ENCODE measurements around the gene PLPPR4.

PLPPR4 gene

DNA sequence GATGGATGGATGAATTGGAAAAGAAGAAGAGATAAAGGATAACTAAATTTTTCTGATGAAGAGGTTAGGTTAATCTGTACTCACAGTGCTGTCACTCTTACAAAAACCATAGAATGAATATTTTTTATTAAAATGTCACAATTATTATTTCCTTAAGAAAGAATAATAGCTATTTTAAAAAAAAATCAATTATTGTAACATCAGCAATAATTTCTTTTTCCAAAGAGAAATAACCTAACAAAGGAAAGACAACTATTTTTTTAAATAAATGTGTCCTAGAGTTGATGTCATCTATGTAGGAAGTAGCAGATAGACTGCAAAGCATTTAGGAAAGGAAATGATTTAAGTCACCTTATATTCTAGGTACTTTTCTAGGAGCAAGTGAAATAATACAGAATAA is 33.6 kb upstream of the PLPPR4 start:
- no peak for TF ChIP-seq SIN3A (IDR thresholded peaks at IDR 0.05; ENCODE audit: borderline replicate concordance, insufficient read depth, low read length)

DNA sequence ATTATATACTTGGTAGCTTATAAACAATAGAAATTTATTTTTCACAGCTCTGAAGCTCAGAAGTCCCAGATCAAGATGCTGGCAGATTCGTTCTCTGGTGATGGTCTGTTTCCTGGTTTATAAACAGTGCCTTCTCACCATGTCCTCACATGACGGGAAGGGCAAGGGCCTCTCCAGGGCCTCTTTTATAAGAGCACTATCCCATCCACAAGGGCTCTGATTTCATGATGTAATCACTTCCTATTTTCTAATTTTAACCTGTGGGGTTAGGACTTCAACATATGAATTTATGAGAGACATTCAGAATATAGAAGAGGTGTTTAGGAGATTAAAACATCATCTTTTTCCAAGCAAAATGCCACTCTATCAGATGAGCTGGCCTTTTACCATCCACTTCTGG is 32.1 kb upstream of the PLPPR4 start:
- TF ChIP-seq FOXP2 (optimal IDR thresholded peaks at IDR 0.05; ENCODE audit: borderline replicate concordance, extremely low read depth, extremely low read length, insufficient read depth) (no peak), POLR2AphosphoS5 (IDR thresholded peaks at IDR 0.05; ENCODE audit: low read depth, low read length) (no peak)
- TF ChIP-seq, protein P1, sequence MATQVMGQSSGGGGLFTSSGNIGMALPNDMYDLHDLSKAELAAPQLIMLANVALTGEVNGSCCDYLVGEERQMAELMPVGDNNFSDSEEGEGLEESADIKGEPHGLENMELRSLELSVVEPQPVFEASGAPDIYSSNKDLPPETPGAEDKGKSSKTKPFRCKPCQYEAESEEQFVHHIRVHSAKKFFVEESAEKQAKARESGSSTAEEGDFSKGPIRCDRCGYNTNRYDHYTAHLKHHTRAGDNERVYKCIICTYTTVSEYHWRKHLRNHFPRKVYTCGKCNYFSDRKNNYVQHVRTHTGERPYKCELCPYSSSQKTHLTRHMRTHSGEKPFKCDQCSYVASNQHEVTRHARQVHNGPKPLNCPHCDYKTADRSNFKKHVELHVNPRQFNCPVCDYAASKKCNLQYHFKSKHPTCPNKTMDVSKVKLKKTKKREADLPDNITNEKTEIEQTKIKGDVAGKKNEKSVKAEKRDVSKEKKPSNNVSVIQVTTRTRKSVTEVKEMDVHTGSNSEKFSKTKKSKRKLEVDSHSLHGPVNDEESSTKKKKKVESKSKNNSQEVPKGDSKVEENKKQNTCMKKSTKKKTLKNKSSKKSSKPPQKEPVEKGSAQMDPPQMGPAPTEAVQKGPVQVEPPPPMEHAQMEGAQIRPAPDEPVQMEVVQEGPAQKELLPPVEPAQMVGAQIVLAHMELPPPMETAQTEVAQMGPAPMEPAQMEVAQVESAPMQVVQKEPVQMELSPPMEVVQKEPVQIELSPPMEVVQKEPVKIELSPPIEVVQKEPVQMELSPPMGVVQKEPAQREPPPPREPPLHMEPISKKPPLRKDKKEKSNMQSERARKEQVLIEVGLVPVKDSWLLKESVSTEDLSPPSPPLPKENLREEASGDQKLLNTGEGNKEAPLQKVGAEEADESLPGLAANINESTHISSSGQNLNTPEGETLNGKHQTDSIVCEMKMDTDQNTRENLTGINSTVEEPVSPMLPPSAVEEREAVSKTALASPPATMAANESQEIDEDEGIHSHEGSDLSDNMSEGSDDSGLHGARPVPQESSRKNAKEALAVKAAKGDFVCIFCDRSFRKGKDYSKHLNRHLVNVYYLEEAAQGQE (IDR thresholded peaks at IDR 0.05; ENCODE audit: insufficient read depth in 1 of 2, low read depth in 2 of 2, low read length in 2 of 2): no peak

DNA sequence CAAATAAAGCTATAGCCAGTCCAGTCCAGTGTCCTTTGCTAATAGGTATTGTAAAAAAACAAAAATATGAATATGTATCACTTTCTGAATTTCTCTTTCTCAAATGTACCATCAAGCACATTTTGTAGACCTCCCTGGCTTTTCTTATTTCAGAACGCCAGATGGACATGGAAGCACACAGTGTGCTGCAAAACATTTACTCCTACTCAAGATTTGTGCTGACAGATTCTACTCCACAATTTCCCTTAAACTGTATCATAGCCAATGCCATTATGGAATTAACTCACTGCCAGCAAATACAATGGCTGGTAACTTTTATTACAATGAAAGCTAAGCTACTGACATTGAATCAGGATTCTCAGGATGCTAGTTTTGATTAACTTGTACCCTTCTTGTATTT is 30.8 kb upstream of the PLPPR4 start:
- TF ChIP-seq FOXP2 (optimal IDR thresholded peaks at IDR 0.05; ENCODE audit: borderline replicate concordance, extremely low read depth, extremely low read length, insufficient read depth): no peak
- TF ChIP-seq, protein P1 (IDR thresholded peaks at IDR 0.05; ENCODE audit: insufficient read depth in 1 of 2, low read depth in 2 of 2, low read length in 2 of 2): no peak
- TF ChIP-seq POLR2AphosphoS5 (IDR thresholded peaks at IDR 0.05; ENCODE audit: low read depth, low read length): no peak

DNA sequence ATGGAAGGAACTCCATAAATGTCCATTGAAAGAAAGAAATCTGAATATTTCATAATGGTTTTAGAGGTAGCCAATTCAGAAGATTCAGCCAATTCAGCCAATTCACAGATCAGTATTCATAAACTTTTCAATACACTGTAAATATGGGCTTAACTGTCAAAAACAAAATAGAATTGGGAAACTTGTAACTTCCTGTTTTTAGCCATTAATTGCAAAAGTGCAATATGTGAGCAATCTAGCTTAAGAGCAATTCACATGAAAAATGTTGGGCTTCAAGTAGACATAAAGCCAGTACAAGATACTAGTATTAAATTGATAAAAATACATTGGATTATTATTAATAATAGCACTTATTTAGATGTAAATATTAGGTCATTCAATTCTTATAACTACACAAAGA is 27.5 kb upstream of the PLPPR4 start:
- TF ChIP-seq FOXP2 (optimal IDR thresholded peaks at IDR 0.05; ENCODE audit: borderline replicate concordance, extremely low read depth, extremely low read length, insufficient read depth): no peak
- TF ChIP-seq, protein P1 (IDR thresholded peaks at IDR 0.05; ENCODE audit: insufficient read depth in 1 of 2, low read depth in 2 of 2, low read length in 2 of 2): no peak
- TF ChIP-seq POLR2AphosphoS5 (IDR thresholded peaks at IDR 0.05; ENCODE audit: low read depth, low read length): no peak
- no peak for TF ChIP-seq TAF1 (IDR thresholded peaks at IDR 0.05; ENCODE audit: borderline replicate concordance, insufficient read depth, low read length)
- no peak for TF ChIP-seq SIN3A (IDR thresholded peaks at IDR 0.05; ENCODE audit: borderline replicate concordance, insufficient read depth, low read length)

DNA sequence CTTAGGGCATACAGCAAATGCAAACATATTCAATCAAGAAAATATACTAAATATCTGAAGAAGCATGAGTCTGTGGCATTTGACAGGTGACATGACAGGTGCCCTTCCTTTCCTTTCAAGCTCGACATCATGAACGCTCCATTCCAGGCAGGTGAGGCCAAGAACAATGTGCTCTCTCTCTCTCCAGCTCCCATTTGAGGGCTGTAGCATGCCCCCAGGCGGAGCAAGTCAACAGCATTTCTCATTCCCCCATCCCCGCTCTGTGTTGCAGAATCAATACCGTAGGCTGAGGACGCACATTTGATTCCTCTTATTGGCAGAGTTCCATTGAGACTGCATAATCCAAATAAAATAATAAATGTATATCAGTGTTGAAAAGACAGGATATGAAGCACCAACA is 24.6 kb upstream of the PLPPR4 start:
- no peak for TF ChIP-seq TAF1 (IDR thresholded peaks at IDR 0.05; ENCODE audit: borderline replicate concordance, insufficient read depth, low read length)

DNA sequence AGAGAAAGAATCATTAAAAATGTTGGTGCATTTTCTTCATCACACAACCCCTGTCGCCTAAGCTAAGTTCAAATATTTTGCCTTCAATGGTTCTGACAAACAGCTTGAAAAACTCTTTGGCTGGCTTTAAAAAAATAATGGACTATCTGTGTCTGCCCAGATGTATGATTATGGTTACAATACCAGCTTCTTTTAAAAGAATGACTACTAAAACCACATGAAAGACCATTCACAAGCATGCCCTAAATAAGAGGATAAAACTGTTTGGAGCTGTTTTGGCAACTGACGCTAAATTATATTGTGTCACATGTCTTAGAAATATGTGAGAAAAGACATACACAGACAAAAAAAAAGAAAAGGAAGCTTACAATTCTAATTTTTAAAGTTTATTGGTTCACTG is 23.7 kb upstream of the PLPPR4 start:
- no peak for TF ChIP-seq SIN3A (IDR thresholded peaks at IDR 0.05; ENCODE audit: borderline replicate concordance, insufficient read depth, low read length)
- TF ChIP-seq, protein P1 (IDR thresholded peaks at IDR 0.05; ENCODE audit: insufficient read depth in 1 of 2, low read depth in 2 of 2, low read length in 2 of 2): no peak
- TF ChIP-seq POLR2AphosphoS5 (IDR thresholded peaks at IDR 0.05; ENCODE audit: low read depth, low read length): no peak
- no peak for TF ChIP-seq TAF1 (IDR thresholded peaks at IDR 0.05; ENCODE audit: borderline replicate concordance, insufficient read depth, low read length)
- no peak for TF ChIP-seq FOXP2 (optimal IDR thresholded peaks at IDR 0.05; ENCODE audit: borderline replicate concordance, extremely low read depth, extremely low read length, insufficient read depth)
